Occipital lobe (tissue), 2 donors: ENCODE data around the gene TNK1. TPM values are rescaled to one million over a fixed set of nuclear protein-coding genes. Genes with fewer than 3 reads are reported as not detected.

Experiments used
- DNase-seq: peaks from one replicate; lab custom pipeline; 2025; lab: John Stamatoyannopoulos, UW
- total RNA-seq: library from RNA; depleted of rRNA; stranded (reverse); fragments of >200 nt; gene quantifications from one replicate; pipeline ENCODE4 v1.2.3, GENCODE V29; 2014

Gene TNK1
- total RNA-seq, 1 donor from 2014 or later = 0.94 TPM

DNA sequence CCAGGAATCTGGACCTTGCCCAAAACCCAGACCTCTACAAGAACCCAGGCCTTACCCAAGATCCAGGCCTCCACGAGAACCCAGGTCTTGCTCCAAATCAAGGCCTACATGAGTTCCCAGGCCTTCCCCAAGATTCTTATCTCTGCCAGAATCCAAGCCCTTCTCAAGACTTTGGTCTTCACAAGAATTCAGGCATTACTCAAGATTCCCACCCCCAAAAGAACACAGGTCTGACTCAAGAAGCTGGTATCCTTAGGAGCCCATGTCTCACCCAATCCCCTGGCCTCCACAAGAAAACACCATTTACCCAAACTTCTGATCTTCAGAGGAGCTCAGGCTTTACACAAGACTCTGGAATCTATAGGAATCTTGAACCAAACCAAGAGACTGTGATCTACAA, 50.3 kb downstream of the TNK1 start:
- DNase-seq = no peak

DNA sequence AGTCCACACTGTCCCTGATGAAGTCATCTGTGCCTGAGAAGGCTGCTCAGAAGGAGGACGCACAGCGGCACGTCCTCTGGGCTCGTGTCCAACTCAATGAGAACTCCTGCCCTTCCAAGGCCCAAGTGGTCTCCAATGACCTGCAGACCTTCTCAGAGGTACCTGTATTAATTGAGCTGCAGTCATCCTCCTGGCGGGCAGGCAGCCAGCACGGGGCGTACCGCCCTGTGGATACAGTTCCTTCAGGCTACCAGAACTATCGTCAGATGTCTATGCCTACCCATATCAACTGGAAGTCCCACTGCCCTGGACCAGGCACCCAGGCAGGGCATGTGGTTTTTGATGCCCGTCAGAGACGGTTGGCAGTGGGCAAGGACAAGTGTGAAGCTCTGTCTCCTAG, 51.4 kb downstream of the TNK1 start:
- no peak for DNase-seq

DNA sequence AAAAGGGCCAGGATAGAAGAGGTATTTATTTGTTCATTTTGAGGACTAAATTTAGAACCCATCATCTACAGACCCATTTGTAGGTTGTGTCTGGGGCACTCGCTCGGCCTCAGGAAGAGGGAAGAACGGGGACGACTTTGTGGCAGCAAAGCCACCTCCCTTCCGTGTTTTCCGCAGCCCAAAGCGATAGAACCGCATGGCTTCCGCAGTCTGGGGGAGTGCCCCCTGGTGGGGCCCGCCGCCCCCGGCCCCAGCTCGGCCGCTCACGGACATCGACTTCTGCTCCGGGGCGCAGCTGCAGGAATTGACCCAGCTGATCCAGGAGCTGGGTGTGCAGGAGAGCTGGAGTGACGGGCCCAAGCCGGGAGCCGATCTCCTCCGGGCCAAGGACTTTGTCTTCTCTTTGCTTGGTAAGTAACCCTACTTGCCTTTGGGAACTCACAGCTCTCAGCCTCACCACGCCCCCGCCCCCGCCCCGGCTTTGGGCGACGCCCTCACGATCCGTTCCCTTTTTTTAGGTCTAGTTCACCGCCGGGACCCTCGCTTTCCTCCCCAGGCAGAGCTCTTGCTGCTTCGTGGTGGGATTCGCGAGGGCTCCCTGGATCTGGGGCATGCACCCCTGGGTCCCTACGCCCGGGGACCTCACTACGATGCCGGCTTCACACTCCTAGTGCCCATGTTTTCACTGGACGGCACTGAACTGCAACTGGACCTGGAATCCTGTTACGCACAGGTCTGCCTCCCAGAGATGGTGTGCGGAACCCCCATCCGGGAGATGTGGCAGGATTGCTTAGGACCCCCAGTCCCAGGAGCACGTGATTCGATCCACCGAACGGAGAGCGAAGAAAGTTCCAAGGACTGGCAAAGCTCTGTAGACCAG, 55.0 kb downstream of the TNK1 start:
- DNase-seq = no peak

DNA sequence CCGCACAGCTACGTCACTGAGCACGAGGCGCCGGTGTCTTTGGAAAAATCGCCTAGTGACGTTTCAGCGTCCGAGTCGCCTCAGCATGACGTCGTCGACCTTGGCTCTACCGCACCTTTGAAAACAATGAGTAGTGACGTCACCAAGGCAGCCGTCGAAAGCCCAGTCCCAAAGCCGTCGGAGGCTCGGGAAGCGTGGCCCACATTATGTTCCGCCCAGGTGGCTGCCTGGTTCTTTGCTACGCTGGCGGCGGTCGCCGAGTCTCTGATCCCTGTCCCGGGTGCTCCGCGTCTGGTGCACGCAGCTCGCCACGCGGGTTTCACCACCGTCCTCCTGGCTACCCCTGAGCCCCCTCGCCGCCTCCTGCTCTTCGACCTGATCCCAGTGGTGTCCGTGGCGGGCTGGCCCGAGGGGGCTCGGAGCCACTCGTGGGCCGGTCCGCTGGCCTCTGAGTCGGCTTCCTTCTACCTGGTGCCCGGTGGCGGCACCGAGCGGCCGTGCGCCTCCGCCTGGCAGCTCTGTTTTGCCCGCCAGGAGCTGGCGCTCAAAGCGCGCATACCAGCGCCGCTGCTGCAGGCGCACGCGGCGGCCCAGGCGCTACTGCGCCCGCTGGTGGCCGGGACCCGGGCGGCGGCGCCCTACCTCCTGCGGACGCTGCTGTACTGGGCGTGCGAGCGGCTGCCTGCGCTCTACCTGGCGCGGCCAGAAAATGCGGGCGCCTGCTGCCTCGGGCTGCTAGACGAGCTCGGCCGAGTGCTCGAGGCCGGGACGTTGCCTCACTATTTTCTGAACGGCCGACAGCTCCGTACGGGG, 55.9 kb downstream of the TNK1 start:
- DNase-seq = no peak

DNA sequence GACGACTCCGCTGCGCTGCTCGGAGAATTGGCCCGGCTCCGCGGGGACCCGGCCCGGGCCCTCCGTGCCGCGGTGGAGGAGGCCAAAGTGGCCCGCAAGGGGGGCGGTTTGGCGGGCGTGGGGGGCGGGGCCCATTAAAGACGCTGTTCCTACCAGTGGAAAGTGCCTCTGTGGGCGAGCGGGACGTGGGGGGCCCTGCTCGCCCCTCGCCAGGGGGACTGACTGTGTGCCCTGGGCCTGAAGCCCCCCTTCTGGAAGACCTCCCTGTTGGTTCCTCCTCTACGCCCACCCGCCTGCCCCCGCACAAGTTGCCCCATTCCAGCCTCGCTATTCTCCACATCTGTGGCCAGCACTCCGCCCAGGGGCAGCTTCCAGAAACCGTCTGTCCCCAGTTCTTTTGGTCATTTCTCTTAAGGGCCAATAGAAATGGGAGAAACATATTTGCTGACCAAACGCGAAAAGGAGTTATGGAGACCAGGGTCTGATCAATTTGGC, 56.5 kb downstream of the TNK1 start:
- DNase-seq = no peak

DNA sequence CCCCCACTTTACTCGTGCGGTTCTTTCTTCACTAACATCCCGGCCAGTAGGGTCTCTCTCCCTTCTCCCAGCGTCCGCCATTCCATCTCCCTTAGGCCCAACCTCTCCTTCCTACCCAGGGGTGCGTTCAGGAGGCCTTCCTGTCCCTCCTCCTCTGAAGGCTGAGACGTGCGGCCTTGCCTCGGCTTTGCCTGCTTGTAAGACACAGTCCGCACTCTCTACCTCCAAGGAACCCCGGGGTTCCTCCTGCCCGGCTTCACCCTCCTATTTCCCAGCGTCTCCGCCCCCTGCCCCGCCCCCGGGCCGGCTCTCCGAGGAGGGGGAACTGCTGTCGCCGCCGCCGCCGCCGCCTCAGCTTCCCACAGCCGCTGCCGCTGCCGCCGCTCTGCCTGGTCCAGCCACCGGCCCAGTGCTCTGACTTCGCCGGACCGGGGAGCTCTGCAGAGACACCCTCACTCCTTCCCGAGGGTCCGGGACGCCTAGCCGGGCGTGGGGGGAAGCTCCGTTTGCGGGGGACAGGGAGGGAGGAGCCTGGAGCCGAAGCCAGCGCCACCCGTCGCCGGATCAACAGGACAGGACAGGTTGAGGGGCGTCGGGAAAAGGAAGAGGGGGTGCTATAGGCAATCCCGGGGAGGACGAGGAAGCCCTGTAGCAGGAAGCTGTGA, 57.2 kb downstream of the TNK1 start:
- DNase-seq = no peak

DNA sequence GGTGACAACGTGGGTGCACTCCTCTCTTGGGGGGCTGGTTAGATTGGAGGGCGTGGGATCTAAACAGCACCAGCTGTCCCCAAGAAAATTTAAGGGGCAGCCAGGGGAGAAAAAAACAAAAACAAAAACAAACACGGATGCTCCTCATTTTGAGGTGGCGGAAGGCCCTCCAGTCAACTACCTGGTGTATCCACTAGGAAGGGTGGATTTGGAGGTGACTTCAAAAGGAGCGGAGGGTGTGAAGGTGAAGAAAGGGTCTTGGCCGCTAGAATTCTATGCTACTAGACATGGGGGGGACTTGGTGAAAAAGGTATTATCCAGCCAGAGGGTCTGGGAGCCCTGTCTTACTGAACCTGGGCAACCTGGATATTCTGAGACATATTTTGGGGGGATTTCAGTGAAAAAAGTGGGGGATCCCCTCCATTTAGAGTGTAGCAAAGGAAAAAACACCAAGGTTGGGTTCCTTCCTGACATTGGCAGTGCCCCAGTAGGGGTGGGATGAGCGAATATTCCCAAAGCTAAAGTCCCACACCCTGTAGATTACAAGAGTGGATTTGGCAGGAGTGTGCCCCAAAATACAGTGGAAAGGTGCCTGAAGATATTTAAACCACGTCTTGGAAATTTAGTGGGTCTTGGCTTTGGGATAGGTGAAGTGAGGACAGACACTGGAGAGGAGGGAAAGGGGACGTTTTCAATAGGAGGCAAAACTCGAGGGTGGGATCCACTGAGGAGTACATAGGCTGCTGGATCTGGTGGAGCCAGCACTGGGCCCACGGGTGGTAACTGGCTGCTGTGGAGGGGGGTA, 58.0 kb downstream of the TNK1 start:
- no peak for DNase-seq

Other genes starting within 250 kb of the TNK1 start
- 15.6 TPM for gene ASGR1, start 201.7 kb upstream of the TNK1 start, total RNA-seq
- gene DLG4, start 161.3 kb upstream of the TNK1 start, total RNA-seq = 131 TPM
- gene ACADVL, start 161.2 kb upstream of the TNK1 start, total RNA-seq = 77.2 TPM
- gene DVL2, start 146.6 kb upstream of the TNK1 start, total RNA-seq = 49.1 TPM
- 33.7 TPM for gene PHF23, start 141.6 kb upstream of the TNK1 start, total RNA-seq
- 93.3 TPM for gene GABARAP, start 138.6 kb upstream of the TNK1 start, total RNA-seq
- gene CTDNEP1, start 129.4 kb upstream of the TNK1 start, total RNA-seq = 26.5 TPM
- 25.4 TPM for gene ELP5, start 128.9 kb upstream of the TNK1 start, total RNA-seq
- gene CLDN7, start 118.6 kb upstream of the TNK1 start, total RNA-seq = 0.16 TPM
- gene SLC2A4, start 99.4 kb upstream of the TNK1 start, total RNA-seq = 0.16 TPM
- gene YBX2, start 86.5 kb upstream of the TNK1 start, total RNA-seq = 2.7 TPM
- gene EIF5A, start 73.5 kb upstream of the TNK1 start, total RNA-seq = 156 TPM
- 29.5 TPM for gene GPS2, start 65.7 kb upstream of the TNK1 start, total RNA-seq
- gene NEURL4, start 51.8 kb upstream of the TNK1 start, total RNA-seq = 46.6 TPM
- not detected for gene ACAP1, start 44.6 kb upstream of the TNK1 start, total RNA-seq
- 3.9 TPM for gene KCTD11, start 28.9 kb upstream of the TNK1 start, total RNA-seq
- not detected for gene TMEM95, start 25.9 kb upstream of the TNK1 start, total RNA-seq
- 10.0 TPM for gene PLSCR3, start 13.4 kb downstream of the TNK1 start, total RNA-seq
- 55.2 TPM for gene TMEM256, start 23.0 kb downstream of the TNK1 start, total RNA-seq
- gene NLGN2, start 26.8 kb downstream of the TNK1 start, total RNA-seq = 9.2 TPM
- gene SPEM1, start 39.2 kb downstream of the TNK1 start, total RNA-seq = not detected
- not detected for gene SPEM2, start 44.5 kb downstream of the TNK1 start, total RNA-seq
- gene SPEM3, start 47.8 kb downstream of the TNK1 start, total RNA-seq = not detected
- gene TMEM102, start 54.3 kb downstream of the TNK1 start, total RNA-seq = 3.7 TPM
- gene FGF11, start 58.4 kb downstream of the TNK1 start, total RNA-seq = 18.2 TPM
- 17.2 TPM for gene CHRNB1, start 64.0 kb downstream of the TNK1 start, total RNA-seq
- 17.6 TPM for gene ZBTB4, start 98.5 kb downstream of the TNK1 start, total RNA-seq
- not detected for gene SLC35G6, start 100.4 kb downstream of the TNK1 start, total RNA-seq
- 54.6 TPM for gene POLR2A, start 103.3 kb downstream of the TNK1 start, total RNA-seq
- gene TNFSF12, start 168.0 kb downstream of the TNK1 start, total RNA-seq = 3.3 TPM
- 0.31 TPM for gene TNFSF13, start 177.7 kb downstream of the TNK1 start, total RNA-seq
- gene SENP3, start 180.8 kb downstream of the TNK1 start, total RNA-seq = 84.8 TPM
- gene CD68, start 198.5 kb downstream of the TNK1 start, total RNA-seq = 0.62 TPM
- gene MPDU1, start 202.8 kb downstream of the TNK1 start, total RNA-seq = 34.8 TPM
- 0.47 TPM for gene SOX15, start 209.0 kb downstream of the TNK1 start, total RNA-seq
- 51.9 TPM for gene FXR2, start 233.8 kb downstream of the TNK1 start, total RNA-seq
- 32.8 TPM for gene SAT2, start 246.7 kb downstream of the TNK1 start, total RNA-seq
- gene SHBG, start 249.0 kb downstream of the TNK1 start, total RNA-seq = not detected